ENCODE data around the gene DR1. TPM values are rescaled to one million over a fixed set of nuclear protein-coding genes. Genes with fewer than 3 reads are reported as not detected.

Gene DR1
- total RNA-seq: 10 to 100 TPM; 44.3 to 56.4 TPM
- 43.8 TPM for polyA plus RNA-seq (2013, experiment 1 of 2)
- polyA plus RNA-seq (2013, experiment 2 of 2): 41.9 TPM
- long read RNA-seq, experiment 1, full-length matches to known transcripts: 20 of 28 reads
- long read RNA-seq, experiment 1, partial matches to known transcripts: 0 of 28 reads
- long read RNA-seq, experiment 1, other reads (novel, unspliced or antisense): 8 of 28 reads
- long read RNA-seq, experiment 2, full-length matches to known transcripts: 66 of 74 reads
- long read RNA-seq, experiment 2, partial matches to known transcripts: 0 of 74 reads
- long read RNA-seq, experiment 2, other reads (novel, unspliced or antisense): 8 of 74 reads
- long read RNA-seq, experiment 3, full-length matches to known transcripts: 248 of 254 reads
- long read RNA-seq, experiment 3, partial matches to known transcripts: 1 of 254 reads
- long read RNA-seq, experiment 3, other reads (novel, unspliced or antisense): 5 of 254 reads
- long read RNA-seq, experiment 4, full-length matches to known transcripts: 8 of 68 reads
- long read RNA-seq, experiment 4, partial matches to known transcripts: 0 of 68 reads
- long read RNA-seq, experiment 4, other reads (novel, unspliced or antisense): 60 of 68 reads

DNA sequence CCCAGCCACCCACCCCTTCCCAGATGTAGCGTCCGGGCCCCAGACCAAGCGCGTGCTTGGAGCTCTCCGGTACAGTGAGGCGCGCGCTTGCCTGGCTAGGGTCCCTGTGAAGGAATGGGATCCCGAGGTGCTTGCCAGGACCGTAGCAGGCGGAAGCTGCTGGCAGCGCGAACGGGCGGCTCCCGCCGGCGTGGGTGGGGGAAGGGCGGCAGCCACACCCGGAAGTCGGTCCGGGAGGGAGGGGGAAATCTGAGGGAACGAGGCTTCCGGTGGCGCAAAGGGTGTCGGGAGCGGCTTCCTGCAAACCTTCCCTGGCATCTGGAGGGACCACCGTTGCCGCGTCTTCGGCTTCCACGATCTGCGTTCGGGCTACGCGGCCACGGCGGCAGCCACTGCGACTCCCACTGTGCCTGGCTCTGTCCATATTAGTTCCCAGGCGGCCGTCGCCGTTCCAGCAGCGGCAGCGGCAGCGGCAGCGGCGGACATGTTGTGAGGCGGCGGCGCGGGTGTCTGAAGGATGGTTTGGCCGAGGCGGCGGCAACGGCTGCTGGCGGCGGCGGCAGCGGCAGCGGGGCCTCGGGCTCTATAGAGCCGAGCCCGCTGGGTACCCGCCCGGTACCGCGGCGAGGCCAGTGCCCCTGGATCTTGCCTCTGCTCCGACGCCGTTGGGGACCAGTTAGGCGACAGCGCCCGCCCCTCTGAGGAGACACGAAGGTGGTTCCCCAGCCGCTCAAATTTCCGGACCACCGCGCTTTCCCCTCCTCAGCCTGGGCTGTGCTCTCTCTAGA is at the start of gene DR1:
Gene DR1, plus strand, starts transcription at position 275 of the 788 bp plus-strand sequence. CDS start 739 bp downstream, outside the sequence.
- Histone ChIP-seq H3K36me3 (ENCODE audit: control insufficient read depth, insufficient read depth, low read length) (no peaks in the 10 kb centered on the region), H3K9ac (ENCODE audit: extremely low read depth, low read length, poor library complexity, severe bottlenecking) (peak within 1 kb of the TSS; percentile 91), H3K27me3 (ENCODE audit: control insufficient read depth, insufficient read depth, low read length, poor library complexity, severe bottlenecking) (no peaks in the 10 kb centered on the region), H3K4me1 (ENCODE audit: control insufficient read depth, insufficient read depth, low read length) (peaks cover 4% of the 10 kb centered on the region), H3K27ac (ENCODE audit: low read depth, low read length) (peak within 1 kb of the TSS; percentile 89), H3K9me3 (ENCODE audit: control insufficient read depth, low read length) (no peaks in the 10 kb centered on the region), H3K4me3 (ENCODE audit: low read length) (peak within 1 kb of the TSS; percentile 90)
- TF ChIP-seq CTCF (conservative IDR thresholded peaks at IDR 0.05): no peak
- Mint-ChIP-seq H3K27ac (peak within 1 kb of the TSS; percentile 97), H3K4me3 (peak within 1 kb of the TSS; percentile 87), H3K27me3 (ENCODE audit: insufficient read depth) (no peaks in the 10 kb centered on the region), H3K4me1 (peaks cover 17% of the 10 kb centered on the region), H3K9me3 (no peaks in the 10 kb centered on the region), H3K36me3 (ENCODE audit: low read depth) (peaks cover 2% of the 10 kb centered on the region)
- DNase-seq: peak; percentile 97
- WGBS, 2 experiments (ENCODE audit: insufficient coverage in 1 of 2, insufficient read length in 1 of 2): 0% methylated on average over 7 to 80 of the region's 80 CpGs

DNA sequence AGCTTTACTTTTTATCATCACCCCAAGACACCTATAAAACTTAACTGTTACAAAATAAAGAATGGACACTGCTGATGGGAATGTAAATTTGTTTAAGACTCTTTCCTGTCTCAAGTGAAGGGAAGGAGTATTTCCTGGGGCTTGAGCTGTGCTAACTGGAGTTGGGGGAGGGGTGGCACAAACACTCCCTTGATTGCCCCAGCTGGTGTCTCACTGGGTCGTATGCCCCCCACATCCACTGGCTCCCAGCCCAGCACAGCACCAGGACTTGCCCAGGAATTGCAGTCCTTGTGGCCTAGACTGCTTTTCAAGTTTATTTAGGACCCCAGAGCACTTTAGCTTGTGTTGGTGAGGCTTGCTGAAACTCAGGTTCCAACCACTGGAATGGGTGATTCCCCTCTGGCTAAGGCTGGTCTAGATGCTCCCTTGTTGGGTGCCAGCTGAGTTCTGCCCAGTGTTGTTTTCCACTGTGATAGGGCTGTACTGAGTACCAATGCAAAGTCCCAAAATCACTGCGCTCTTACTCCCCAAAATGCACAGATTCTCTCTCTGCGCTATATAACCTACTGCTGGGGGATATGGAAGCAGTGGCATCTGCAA is 49.1 kb upstream of the DR1 start:
- no peak overlapping the region for H3K9ac ChIP-seq (ENCODE audit: extremely low read depth, low read length, poor library complexity, severe bottlenecking)
- no peaks in the 10 kb centered on the region for H3K9me3 ChIP-seq (ENCODE audit: control insufficient read depth, low read length)
- Mint-ChIP-seq H3K36me3 (ENCODE audit: low read depth) (peaks cover 6% of the 10 kb centered on the region), H3K27me3 (ENCODE audit: insufficient read depth) (no peaks in the 10 kb centered on the region), H3K4me3 (no peak overlapping the region), H3K4me1 (peaks cover 7% of the 10 kb centered on the region), H3K9me3 (peaks cover 5% of the 10 kb centered on the region), H3K27ac (peak overlapping the region; percentile 21)
- TF ChIP-seq CTCF (conservative IDR thresholded peaks at IDR 0.05): no peak
- peak; percentile 53 for DNase-seq
- H3K36me3 ChIP-seq (ENCODE audit: control insufficient read depth, insufficient read depth, low read length): no peaks in the 10 kb centered on the region
- no peak overlapping the region for H3K27ac ChIP-seq (ENCODE audit: low read depth, low read length)
- no peak overlapping the region for H3K4me3 ChIP-seq (ENCODE audit: low read length)
- WGBS, 2 experiments (ENCODE audit: insufficient coverage in 1 of 2, insufficient read length in 1 of 2): 53 to 77% methylated on average over 2 to 3 of the region's 3 CpGs
- H3K27me3 ChIP-seq (ENCODE audit: control insufficient read depth, insufficient read depth, low read length, poor library complexity, severe bottlenecking): no peaks in the 10 kb centered on the region
- H3K4me1 ChIP-seq (ENCODE audit: control insufficient read depth, insufficient read depth, low read length): peaks cover 2% of the 10 kb centered on the region

DNA sequence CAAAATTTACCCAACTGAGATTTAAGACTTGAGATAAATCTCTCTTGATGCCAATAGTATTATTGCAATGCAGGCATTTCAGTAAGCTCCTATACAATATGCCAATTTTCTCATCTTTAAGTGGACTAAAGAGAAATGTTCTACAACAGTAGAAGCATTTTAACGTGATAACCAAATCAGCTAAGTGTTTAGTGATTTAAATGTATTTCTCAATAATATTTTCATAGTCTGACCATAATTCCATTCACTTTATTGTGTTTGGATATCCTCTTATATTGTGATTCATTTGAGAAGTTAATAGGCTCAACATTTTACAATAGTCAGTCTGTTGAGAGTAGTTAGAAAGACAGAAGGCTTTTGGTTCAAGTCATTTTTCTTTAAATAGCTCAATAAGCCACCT is 44.6 kb upstream of the DR1 start:
- peaks cover 2% of the 10 kb centered on the region for H3K9me3 Mint-ChIP-seq
- Histone ChIP-seq H3K27ac (ENCODE audit: low read depth, low read length) (no peak overlapping the region), H3K36me3 (ENCODE audit: control insufficient read depth, insufficient read depth, low read length) (no peaks in the 10 kb centered on the region), H3K27me3 (ENCODE audit: control insufficient read depth, insufficient read depth, low read length, poor library complexity, severe bottlenecking) (no peaks in the 10 kb centered on the region), H3K9me3 (ENCODE audit: control insufficient read depth, low read length) (no peaks in the 10 kb centered on the region), H3K9ac (ENCODE audit: extremely low read depth, low read length, poor library complexity, severe bottlenecking) (no peak overlapping the region), H3K4me3 (ENCODE audit: low read length) (no peak overlapping the region), H3K4me1 (ENCODE audit: control insufficient read depth, insufficient read depth, low read length) (peaks cover 2% of the 10 kb centered on the region)
- H3K4me3 Mint-ChIP-seq: no peak overlapping the region
- no CpG with 5 or more reads among the region's 1 CpG for WGBS, 2 experiments (ENCODE audit: insufficient coverage in 1 of 2, insufficient read length in 1 of 2)
- H3K4me1 Mint-ChIP-seq: peaks cover 12% of the 10 kb centered on the region
- TF ChIP-seq CTCF (conservative IDR thresholded peaks at IDR 0.05): no peak
- no peaks in the 10 kb centered on the region for H3K27me3 Mint-ChIP-seq (ENCODE audit: insufficient read depth)
- H3K36me3 Mint-ChIP-seq (ENCODE audit: low read depth): peaks cover 6% of the 10 kb centered on the region
- no peak for DNase-seq
- H3K27ac Mint-ChIP-seq: no peak overlapping the region

All from endodermal cell (in vitro differentiated cells).